Fibroblast of peridontal ligament (primary cell): Measurements from ENCODE around the gene SSH2.

Experiments
- DNase-seq: peaks from one replicate; pipeline ENCODE4 v3.0.0-alpha.2; 2010; ENCODE audit errors: extremely low read depth

Gene SSH2

DNA sequence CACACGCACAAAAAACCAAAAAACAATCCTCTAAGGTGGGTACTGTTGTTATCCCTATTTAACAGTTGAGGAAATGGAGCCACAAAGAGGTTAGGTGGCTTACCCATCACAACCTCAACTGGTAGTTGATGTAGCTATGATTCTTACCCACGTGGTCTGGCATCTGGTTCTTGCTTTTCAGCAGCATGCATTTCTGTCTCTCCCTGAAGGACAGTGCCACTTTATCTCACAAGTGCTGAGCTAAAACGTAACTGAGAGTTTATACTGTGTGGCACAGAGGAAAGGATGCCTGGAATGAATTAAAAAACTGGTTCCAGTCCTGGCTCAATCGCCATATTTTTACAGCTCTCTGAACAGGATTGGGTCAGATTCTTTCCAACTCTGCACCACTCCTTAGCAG lies 305.4 kb downstream of the SSH2 start:
- DNase-seq, result no peak

- DNase-seq, result no peak
Observed at GRCh38 chr17:29623283-29623647, 306.8 kb downstream of the SSH2 start.

- no peak for DNase-seq
Observed at GRCh38 chr17:29622337-29623282, 307.4 kb downstream of the SSH2 start, which contains the start of gene CORO6. CORO6 (minus strand) TSS chr17:29622912; CDS start chr17:29621421, 1,491 bp downstream.

- no peak for DNase-seq
Observed at GRCh38 chr17:29621751-29622194, 308.3 kb downstream of the SSH2 start.

GRCh38 chr17:29620779-29621500 lies 309.1 kb downstream of the SSH2 start:
- no peak for DNase-seq

DNA sequence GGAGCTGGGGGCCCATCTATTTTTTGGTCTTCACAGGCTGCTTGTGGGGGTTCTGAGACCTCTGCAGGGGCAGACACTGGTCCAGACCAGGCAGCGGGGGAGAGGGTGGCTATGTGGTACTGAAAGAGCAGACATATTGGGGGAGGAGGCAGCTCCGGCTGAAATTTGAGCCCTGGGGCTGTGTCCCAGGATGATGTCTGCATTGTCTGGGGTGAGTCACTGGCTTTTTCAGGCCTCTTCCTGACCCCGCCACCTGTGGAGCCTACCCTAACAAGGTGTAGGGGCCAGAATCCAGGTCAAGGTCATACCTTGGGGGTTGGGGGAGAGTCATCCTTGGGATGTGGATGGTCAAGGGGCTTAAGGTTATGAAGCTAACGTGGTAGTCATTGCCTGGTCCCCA lies 309.8 kb downstream of the SSH2 start:
- DNase-seq, result no peak

DNA sequence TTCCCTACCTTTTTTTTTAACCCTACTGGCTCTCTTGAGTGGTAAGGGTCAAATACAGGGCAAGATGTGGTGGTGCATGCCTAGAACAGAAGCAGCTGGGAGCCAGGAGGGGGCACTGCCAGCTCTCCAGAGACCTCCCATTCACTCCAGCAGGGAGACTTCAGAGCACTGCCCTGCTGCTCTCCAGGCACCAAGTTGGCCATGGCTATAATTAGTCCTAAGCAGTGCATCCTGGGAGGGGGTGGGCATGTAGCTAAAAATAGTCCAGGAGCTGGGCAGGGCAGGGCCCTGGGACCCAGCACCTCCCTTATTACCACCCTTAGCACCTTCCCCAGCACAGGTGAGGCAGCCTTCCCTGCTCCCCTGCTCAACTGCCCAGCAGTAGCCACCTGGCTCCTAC lies 310.8 kb downstream of the SSH2 start:
- peak; percentile 33 for DNase-seq

DNA sequence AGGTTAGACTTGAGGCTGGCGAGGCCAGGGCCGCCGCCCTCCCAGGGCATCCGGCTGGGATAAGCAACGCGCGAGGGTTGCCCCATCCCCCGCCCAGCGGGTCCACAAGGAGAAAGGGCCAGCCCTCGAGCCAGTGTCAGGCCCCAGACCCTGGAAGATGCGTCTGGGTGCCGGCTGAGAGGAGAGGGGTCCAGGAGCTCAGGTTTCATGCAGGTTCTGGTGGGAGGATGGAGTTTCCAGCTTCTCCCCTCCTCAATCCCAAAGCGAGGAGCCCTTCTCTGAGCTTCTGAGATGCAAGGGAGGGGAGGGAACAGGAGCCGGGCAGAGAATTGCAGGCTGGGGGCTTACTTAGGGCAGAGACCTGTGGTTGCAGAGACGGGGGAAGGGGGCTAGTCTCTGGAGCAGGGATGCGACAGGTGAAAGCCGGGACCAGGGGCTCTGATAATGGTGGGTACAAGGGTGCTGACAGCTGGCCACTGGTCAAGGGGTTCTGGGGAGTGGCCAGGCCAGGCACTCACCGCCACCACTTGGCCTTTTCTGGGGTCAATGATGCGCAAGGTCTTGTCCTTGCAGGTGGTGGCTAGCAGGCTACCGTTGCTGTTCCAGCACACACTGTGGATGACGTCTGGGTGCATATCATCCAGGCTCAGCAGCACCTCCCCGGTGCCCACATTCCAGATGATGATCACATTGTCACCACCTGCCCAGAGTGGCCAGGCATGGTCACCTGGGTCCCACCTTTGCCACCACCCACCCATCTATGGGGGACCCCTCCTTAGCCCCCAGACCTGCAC lies 311.6 kb downstream of the SSH2 start:
- no peak for DNase-seq

GRCh38 chr17:29617481-29618271 lies 312.4 kb downstream of the SSH2 start:
- peak; percentile 50 for DNase-seq

- peak; percentile 37 for DNase-seq
Observed at GRCh38 chr17:29617125-29617480, 312.9 kb downstream of the SSH2 start.

DNA sequence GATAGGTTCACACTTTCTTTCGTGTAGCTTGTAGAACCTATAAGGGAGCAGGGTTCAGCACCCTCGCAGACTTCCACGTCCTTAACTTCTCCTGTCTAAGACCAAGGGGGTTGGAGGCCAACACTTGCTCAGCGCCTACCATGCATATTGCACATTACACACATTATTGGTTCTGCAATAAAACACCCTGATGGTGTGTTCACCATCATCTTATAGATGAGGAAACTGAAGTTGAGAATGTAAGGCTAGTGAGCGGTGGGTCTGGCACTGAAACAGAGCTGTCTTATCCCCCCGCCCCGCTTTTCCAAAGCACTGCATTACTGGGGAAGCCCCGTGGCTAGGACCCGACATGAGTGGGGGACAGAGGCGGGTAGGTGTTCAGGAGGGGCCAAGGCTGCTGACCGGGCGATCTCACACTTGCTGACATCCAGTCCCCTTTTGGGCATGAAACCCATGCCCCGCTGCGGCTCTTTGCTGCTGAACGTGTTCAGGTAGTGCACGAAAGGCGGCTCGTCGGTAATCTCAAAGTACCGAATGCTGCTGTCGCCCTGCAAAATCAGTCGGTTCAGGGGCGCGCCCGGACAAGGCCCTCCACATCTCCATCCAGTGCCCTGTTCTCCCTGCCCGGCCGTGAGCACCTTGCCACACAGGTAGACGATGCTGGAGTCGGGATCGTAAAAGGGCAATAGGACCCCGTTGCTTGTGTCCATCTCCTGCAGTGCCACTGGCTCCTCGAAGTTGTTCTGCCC lies 313.6 kb downstream of the SSH2 start:
- DNase-seq, result no peak

GRCh38 chr17:29615492-29616299 lies 314.3 kb downstream of the SSH2 start:
- peak; percentile 66 for DNase-seq

- DNase-seq, result no peak
Observed at GRCh38 chr17:29615048-29615385, 315.0 kb downstream of the SSH2 start.

DNA sequence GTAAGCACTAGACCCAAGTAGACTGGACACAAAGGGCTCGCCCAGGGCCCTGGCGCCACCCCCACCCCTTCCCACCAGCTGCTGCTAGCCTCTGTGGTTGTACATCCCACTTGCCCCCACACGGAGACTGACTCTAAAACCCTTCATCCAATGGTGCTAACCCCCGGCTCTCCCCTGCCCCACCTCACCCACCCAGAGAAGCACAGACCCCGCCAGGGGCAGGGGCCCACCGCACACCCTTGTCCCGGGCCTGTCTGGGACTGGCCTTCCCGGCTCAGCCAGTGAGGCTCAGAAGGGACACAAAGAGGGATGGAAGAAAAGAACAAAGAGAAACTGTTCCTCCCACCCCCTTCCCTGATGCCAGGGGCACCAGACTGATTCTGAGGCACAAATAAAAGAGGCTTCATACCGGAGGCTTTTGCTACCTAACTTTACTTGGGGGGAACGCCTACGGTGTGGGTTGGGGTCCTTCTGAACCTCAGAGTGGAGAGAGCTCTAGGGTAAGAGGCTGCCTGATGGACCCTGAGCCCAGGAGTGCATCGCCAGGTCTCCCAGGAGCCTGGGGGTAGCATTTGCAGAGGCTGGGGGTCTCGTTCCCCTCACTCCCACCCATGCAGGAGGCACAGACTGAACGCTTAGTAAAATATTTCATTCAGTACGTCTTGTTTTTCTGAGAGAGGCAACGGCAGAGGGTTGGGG lies 315.5 kb downstream of the SSH2 start:
- DNase-seq, result no peak

DNA sequence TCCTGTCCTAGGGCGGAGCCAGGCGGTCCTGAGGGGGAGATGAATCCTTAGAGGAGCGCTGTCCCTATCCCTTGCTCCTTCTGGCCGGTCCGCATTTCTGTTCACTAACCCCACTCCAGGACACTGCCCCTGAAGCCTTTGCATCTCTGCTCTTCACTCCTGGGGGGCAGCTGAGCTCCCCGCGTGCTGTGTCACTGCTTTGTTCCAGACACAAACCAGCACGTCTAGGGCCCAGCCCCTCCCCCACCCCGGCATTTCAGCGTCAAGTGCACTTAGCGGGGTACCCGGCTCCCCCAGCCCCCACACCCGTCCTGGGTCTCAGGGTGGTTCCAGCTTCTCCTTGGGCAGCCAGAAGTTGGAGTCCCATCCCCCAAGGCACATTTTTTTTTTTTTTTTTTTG lies 316.2 kb downstream of the SSH2 start:
- DNase-seq, result no peak

- peak; percentile 63 for DNase-seq
Observed at GRCh38 chr17:29613352-29613837, 316.6 kb downstream of the SSH2 start.

DNA sequence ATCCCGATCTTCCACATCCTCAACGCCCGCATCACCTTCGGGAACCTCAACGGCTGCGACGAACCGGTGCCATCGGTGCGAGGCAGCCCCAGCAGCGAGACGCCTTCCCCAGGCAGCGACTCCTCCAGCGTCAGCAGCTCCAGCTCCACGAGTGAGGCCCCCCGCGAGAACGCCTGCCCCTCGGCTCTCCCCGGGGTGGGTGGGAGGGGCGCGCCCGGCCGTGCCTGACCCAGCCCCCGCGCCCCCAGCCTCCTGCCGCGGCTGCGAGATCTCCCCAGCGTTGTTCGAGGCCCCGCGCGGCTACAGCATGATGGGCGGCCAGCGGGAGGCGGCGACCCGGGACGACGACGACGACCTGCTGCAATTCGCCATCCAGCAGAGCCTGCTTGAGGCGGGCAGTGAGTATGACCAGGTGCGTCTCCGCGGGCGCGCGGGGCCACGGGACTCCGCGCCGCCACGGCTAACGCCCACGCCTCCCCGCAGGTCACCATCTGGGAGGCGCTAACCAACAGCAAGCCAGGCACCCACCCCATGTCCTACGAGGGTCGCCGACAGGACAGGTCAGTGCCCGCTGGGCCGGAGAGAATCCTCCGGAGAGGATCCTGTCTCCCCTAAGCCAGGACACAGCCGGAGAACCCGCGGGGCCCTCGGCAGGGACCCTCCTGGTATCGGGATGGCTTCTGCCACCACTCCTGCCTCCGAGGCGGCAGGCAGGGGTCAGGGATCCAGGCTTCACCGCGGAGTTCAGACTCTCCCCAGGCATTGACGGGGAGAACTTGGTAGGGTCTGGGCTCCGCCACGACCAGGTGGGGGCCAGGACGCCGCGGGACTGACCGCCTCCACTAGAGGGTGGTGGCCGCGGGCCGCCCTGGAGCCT lies 317.4 kb downstream of the SSH2 start:
- DNase-seq, result no peak

- DNase-seq, result no peak
Observed at GRCh38 chr17:29612094-29612403, 318.0 kb downstream of the SSH2 start.
